Amygdala (tissue), 56 donors: ENCODE results near the gene NCK1.
A peak's percentile ranks its signal among the peaks of the same experiment; 100 is the strongest.

Experiments
- DNase-seq, 56 donors: peaks; one replicate each; lab custom pipeline; 2025; lab: John Stamatoyannopoulos, UW

NCK1 gene

DNA sequence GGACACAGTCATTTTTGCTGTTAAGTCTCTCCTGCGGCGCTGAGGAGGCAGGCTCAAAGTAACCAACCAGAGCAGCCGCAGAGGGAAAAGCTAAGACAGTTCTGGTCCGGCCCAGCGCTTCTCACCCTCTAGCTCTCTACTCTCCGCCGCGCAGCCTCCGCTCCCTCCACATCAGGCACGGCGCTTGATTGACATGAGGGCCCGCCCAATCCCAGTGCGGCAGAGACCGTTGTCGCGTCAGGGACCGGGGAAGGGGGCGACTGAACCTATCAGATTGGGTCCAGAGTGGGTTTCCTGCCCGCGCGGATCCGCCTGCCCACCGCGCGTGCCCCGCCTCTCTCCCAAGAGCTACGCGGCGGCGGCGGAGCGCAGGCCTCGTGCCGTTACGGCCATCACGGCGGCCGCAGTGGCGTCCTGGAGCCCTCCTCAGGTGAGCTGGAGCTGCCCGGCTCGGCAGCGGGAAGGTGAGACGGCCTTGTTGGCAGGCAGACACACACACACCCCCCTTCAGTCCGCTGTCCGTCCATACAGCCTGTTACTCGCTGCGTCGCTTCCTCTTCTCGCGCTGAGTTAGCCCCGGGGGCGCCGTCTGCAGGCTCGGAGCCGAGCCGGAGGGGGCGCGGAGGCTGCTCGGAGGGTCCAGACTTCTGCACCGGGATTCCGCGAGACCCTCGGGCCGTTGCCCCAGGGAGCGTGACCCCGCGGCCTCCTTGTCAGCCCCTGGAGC, at the start of gene NCK1:
TSS of gene NCK1 (plus strand) at position 319 of the 727 bp plus-strand sequence. CDS start 65,794 bp downstream, outside the sequence.
- peak; percentile 73 to 99 (median 97) for DNase-seq

DNA sequence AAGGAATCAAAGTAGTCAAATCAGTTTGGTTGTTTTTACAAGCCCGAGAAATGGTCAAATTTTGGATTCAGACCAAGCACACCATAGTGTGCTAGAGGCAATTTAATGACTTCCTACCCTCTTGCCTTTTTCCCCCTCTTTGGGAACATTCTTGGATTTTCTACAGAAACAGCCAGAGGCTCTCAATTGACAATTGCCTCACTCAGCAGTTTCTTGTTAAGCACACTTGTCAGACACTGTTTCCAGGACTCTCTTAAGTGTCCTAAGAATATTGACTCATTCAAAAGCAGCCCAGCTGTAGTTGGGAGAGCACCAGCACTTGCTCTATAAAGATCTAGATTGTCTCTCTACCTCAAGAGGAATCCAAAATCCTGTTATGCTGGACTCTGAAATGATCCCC, 44.6 kb upstream of the NCK1 start:
- DNase-seq: peak in 5 of 56 donors; percentile 1 to 12 (median 8)

DNA sequence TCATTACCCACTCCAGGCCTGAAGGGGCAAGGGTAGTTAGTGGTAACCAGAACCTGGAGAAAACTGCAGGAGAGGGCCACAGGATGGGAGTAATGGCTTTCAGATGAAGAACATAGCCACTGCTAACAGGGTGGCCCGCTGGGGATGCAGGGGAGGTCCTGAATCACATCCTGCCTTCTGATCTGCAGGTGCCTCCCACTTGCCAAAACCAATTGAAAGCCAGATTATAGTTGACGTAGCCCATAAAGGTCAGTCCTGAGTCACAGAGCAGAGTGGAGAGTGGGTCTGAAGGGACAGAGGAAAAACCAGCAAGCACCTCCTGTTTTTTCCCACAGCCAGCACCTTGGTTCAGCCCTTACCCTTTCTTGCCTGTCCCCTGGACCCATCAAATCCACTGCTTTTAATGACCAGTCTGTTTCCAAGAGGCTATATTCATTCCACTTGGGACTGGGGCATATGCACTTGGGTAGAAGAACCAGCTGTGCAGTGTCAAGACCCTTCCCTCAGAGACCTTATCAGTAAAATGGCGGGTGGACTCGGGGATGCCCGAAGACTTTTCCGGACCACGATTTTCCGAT, 43.7 kb upstream of the NCK1 start:
- DNase-seq: peak in 5 of 56 donors; percentile 13 to 39 (median 28)

DNA sequence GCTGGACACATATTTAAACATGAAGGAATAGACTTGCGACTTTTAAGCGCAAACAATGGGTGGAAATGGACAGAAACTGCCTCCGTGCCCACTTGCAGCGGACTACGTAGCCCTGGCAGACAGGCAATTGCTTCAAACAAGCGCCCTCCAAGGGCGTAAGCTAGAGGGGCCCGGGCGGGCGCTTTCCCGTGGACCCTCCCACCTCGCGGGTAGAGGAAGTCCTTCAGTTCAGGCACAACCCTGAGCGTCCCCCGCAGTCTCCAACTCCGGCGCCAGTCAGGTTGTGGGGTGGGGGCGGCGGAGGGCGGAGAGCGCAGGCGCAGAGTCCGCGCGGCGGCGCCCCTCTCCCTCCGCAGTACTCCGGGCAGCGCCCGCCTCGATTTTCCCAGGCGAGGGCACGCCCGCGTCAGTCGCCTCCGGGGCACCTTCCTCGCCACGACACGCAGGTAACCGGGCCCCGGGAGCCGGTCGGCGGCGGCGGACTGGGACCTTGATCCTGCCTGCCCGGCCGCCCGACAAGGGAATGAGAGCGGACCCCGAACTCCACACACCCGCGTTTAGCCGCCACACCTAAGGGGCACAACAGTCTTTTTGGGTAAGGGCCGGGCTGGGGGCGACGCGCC, 43.1 kb upstream of the NCK1 start, which contains the start of gene SLC35G2:
TSS of gene SLC35G2 (plus strand) at position 358 of the 623 bp plus-strand sequence. CDS start 35,335 bp downstream, outside the sequence.
- DNase-seq: peak in 46 of 56 donors; percentile 4 to 77 (median 42)

DNA sequence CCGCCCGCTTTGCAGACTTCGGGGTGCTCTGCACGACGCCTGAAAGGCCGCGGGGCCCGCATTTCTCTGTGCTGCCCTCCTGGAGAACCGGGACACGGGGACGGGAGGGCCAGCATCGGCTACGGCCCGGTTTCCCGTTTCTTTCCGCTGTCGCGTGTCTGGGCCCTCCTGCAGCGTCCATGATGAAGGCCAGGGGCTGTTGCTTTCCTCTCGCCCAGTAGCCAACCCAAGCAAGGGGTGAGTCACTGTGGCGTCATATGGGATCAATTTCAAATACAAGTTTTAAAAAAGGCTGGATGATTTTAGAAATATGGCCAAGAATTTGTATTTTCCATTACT, 42.6 kb upstream of the NCK1 start:
- DNase-seq: peak in 14 of 56 donors; percentile 11 to 63 (median 40)

DNA sequence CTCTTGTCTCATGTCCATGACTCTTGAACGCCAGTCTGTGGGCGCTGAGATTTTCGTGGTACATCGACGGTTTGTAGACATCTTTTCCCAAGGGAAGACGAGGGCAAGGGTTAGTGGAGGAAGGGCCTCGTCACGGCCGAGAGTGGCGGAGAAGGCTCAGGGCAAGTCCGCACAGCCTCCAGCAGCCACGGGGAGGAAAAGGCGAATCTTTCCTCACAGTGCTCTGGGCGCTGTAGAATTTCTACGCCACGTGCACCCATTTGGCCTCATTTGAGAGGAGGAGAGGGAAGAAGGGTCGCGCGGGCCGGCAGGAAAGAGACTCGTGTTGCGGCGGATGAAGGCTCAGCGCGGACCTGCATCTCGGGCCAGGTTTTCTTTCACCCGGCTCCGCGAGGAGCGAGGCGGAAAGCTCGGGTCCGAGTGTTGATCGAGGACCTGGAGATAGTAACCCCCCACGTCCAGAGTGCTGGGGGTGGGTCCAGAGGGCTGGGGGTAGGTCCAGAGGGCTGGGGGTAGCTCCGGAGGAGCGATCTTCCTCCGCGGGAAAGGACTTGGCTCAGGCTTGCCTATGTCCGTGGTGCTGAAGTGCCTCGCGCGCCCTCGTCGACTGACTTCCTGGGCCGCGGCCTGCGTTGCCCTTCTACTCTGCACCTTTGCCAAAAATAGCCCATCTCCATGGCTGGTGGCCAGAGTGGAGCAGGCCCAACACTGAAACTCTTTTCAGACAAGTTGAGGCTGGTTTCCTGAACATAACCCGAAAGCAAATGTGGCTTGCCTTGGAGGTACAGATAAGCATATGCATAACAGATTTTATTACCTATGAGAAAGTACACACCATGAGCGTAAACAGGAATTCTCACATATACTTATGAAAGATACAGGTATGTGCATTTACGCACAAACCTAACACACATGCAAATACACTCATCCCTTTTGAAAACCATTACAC, 42.0 kb upstream of the NCK1 start:
- DNase-seq: peak in 26 of 56 donors; percentile 3 to 57 (median 24)

DNA sequence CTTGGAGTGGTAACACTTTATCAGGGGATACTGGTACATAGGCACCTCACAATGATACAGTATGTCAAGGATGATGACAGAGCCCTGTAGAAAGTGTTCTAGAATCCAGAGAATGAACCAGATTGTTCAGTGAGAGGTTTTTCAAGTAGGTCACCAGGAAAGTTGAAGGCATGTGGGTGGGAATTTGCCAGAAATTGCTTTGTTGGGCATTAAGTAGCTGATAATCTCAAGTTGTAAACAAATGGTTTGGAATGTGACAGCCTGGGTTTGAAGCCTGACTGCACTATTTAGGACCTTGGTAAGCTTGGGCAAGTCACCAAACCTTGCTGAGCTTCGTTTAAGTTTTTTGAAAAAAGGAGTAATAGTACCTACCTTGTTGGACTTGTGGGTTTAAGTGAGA, 30.5 kb upstream of the NCK1 start:
- no peak for DNase-seq

DNA sequence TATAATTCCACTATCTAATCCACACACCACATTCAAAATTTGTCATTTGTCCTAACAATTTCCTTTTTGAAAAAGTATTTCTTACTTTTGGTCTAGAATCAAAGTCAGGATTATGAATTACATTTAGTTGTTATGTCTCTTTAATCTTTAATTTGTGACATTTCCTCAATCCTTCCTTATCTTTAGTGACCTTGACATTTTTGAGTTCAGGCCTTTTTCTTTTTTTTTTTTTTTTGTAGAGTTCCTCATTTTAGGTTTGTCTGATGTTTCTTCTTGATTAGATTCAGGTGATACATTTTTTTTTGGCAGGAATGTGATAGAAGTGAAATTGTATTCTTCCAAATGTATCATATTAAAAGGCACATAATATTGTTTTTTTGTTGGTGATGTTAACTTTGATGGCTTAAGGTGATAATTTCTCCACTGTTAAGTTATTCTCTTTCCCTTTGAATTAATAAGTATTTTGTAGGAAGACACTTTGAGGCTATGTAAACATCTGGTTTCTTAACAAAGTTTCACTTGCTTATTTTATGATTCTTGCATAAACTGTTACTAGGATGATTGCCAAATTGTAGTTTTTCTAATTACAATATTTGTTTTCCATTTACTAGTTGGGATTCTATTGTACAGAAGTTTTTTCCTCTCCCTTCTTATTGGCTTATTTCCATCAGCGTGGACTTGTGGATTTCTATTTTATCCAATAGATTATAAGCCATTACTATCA, 26.8 kb upstream of the NCK1 start:
- no peak for DNase-seq

DNA sequence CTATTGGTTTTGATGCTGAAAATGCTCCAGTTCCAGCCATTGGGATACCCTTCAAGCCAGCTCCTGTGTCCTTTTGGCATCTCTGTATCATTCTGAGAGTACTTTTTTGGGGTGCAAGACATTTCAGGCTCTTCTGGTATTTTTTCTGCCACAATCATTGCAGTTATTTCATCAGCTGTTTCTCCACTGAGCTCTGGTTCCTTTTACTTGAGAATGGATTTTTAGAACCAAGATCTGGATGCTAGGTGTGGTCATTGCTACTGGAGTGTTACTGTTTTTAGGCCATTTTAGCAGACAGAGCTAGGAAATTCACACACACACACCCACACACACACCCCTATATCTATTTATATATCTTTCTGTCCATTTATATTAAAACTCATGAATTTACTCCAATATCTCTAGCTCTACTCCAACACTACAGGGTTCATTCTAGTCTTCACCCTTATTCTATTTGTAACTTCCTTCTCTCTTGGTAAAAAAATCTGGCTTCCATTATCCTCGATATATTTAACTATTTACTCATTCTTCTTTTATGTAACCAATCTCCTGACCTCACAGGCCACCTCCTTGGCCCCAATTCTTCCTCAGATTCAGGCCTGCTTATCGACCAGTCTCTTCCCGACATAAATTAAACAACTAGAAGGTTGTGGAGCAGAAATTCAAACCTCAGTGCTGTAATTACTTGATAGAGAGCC, 26.0 kb upstream of the NCK1 start:
- DNase-seq: no peak

DNA sequence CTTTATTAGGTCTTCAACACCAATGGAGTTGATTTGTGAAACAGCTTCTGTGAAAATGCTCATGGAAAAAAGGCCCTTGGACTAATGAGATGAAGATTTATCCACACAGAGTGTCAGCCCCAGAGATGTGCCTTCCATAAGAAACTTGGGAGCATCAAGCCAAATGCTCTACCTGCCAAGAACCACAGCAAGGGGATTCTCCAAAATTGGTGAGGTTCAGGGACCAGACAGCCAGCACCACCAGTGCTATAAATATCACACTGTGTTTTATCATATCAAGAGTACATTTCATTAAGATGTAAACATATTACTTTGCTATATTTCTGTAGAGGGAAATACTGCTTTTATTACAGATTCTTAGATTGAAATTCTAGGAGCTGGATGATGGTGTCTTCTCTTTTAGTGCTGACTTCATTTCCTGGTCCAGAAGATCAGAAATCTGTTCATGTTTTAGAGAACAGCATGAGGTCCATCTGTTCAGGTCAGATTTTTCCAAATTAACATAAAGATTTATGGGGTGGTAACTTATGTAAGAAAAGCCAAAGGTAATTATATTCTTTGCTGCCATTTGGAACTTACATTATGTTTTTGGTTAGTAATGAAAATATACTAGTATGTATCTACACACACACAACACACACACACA, 25.4 kb upstream of the NCK1 start:
- DNase-seq: no peak

DNA sequence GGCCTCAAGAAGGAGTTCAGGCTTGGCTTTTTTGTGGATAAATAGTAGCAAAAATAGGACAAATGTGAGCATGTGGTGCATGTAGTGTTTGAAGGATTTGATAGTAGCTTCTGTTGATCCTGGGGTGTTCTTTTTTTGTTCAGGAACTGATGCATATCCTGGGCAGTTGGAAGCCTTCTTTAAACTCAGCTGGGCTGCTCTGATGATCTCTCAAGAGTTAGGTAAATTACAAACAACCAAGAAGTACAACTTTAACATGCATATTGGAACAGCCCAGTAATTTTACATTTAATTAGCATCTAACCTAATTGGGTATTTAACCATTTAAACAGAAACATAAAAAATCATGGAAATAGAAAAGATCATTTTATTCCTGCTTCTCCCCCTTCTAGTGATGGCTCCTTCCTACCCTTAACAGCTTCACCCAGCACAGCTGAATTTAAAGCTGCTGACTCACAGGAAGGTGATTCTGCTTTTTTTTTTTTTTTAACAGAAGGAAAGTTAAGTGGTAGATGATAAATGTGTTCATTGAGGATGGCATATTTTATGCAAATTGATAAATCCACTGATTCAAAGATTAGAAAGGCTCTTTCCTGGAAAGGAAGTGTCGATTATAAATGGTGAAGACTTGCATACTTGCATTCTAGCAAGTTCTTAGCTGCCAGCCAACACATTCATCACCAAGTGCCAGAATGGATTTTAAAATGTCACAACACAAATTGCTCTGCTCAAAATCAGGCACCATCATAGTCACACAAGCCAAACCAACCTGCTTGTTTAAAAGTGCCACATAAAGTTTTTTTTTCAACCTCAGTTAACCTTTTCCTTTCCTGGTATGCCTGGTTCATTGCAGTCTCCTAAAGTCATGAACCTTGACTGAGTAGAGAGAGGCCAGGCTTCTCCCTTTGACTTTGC, 23.1 kb upstream of the NCK1 start:
- no peak for DNase-seq

DNA sequence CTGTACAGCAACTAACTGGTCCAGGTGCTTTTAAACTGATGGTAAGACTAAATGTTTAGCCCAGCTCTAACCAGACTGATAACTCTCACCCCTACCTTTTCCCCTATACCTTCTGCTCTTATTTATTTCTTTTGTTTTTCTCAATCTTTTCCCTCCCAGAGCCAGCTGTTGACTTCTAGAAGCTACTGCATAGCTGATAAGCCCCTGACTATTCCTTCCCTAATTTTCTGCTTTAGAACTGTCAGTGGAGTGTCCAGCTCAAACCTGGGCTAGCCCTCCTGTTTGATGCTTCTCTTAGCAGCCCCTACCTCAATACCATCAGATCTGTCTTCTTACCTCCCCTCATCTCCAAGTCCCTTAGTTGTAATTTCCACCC, 22.5 kb upstream of the NCK1 start:
- DNase-seq: no peak

DNA sequence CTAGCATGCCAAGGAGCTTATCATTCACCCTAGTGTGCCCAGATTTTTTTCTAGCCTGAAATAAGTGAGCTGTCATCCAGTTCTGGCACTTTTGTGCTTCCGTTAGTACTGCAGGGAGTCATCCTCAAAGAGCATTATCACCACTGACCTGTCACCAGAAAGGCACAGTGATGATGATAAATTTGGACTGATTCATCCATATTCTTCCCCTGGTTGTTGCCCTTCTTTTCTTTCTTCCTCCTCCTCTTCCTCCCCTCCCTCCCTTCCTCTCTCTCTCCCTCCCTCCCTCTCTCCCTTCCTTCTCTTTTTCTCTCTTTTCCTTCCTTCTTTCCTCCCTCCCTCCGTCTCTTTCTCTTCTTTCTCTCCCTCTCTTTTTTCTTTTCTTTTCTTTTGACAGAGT, 21.8 kb upstream of the NCK1 start:
- no peak for DNase-seq

DNA sequence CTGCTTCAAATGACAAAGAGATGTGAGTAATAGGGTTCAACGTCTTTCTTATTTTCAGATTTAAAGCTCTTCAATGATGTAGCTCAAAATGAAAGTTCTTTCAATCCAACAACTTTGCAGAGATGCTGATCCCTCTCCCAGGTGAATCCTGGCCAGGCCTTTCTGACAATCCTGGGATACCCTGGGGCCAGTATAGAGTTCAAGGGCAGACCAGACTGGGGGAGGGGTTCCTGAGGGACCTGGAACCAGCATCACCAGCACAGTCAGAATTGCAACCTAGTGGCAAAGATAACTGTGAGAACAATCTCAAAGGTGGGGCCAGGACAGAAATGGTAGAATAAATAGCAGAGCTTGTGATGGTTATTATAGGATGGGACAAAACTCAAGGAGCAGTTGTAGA, 19.7 kb upstream of the NCK1 start:
- DNase-seq: no peak

DNA sequence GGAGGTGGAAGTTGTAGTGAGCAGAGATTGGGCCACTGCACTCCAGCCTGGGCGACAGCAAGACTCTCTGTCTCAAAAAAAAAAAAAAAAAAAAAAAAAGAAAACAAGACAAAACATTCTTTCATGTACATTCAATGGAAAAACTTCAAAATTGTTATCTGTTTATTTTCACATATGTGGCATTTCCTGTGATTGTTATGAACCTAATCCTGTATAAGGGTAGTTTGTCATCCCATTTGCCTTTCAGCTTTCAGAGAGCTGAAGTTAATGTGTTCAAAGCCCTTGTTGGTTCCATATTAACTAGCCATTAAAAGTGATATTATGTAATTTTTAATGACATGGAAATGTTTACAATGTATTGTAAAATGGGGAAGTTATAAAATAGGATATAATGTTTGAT, 17.3 kb upstream of the NCK1 start:
- DNase-seq: no peak

DNA sequence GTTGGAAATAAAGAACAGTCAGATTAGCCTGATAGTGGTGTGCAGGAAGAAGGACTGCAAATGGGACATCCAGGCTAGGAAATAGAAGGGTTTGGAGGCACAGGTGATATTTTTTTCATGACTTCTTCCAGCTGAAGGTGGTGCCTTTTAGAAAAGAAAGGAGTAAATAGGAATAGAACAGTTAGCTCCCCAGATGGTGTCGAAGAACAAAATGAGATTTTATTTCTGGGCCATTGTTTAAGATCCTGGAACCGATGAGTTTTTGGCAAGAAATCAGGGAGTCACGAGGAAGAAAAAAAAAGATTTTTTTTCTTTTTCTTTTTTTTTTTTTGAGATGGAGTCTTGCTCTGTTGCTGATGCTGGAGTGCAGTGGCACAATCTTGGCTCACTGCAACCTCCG, 9.8 kb upstream of the NCK1 start:
- DNase-seq: no peak

DNA sequence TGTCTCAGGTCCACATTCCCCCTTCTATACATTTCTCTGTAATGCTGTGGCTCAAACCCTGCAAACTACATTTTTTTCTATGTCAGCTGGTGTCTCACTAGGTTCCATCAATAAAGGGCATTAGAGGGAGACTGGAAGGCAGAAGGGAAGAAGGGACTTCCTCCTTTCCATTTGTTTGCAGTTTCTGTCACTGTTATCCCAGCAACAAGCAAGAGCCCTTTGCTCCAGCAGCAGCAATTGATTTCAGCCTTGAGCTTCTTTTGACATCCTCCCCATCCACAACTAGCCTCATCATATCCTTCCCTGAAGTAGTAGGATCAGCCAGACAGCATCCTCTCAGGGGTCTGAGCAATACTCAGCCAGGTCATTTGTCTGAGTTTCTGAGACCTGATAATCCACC, 5.3 kb upstream of the NCK1 start:
- DNase-seq: no peak

DNA sequence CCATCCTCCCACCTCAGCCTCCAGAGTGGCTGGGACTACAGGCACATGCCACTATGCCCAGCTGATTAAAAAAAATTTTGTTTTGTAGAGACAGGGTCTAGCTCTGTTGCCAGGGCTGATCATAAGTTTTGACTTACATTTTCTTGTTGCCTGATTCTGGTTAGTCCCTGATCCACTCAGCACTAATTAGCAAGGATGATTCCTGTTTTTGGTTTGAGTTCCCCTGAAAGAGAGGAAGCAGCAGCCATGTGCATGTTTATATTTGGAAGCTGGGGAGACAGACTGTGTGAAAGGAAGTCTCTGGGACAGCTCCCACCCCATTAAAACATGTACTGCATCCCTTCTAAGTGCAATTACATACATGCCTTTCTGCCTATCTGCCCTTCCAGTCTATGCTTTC, 3.6 kb upstream of the NCK1 start:
- DNase-seq: peak in 6 of 56 donors; percentile 1 to 46 (median 6)
